Heart left ventricle (tissue), 13 donors: ENCODE data around the gene AP1G2.

Source experiments
- POLR2A ChIP-seq, 2 donors: fragments of 450-650 bp; IDR thresholded peaks; one replicate each; pipeline ENCODE4 v1.6.1; 2017; ENCODE audit warnings: antibody characterized with exemption in 2 of 2, mild to moderate bottlenecking in 2 of 2, moderate library complexity in 2 of 2
- TF ChIP-seq, protein P1 (sequence below), 12 donors: fragments of 200-600 bp; sonication (generic) in 4 of 12; IDR thresholded peaks; one replicate each; pipeline versions ENCODE4 v1.5.0 to v1.8.0; 2018 to 2022; ENCODE audit warnings: antibody characterized with exemption in 12 of 12, mild to moderate bottlenecking in 5 of 12
- donor health status: ischemic (EF 13 %, LVEDD 7.1; RV severe dilation, severe dysfunction).
- donor health status: DM: no; HTN: yes; CAD: no.
- donor health status: DM: no; HTN: no; CAD: no.
- donor health status: ischemic (EF 25% LVEDD 6.9; RV normal size, moderate dysfunction).
- donor health status: ischemic (EF 25% LVEDD 5.7; RV mildly dilated, moderate dysfunction).
- donor health status: ischemic (EF 35%, LVEDD 5.7; RV mildly dilated, moderate dysfunction).
- donor health status: nonischemic (EF 11% LVEDD 7.7; RV severe dilation, severe dysfunction).
- donor health status: DM: yes; HTN: yes; CAD: no.
- donor health status: PGD.
- donor health status: ischemic (EF 29% LVEDD 5.4; RV normal size, mild dysfunction).
- donor health status: nonischemic (EF 23%, LVEDD 6.1; RV moderate dilation, normal function).

DNA sequence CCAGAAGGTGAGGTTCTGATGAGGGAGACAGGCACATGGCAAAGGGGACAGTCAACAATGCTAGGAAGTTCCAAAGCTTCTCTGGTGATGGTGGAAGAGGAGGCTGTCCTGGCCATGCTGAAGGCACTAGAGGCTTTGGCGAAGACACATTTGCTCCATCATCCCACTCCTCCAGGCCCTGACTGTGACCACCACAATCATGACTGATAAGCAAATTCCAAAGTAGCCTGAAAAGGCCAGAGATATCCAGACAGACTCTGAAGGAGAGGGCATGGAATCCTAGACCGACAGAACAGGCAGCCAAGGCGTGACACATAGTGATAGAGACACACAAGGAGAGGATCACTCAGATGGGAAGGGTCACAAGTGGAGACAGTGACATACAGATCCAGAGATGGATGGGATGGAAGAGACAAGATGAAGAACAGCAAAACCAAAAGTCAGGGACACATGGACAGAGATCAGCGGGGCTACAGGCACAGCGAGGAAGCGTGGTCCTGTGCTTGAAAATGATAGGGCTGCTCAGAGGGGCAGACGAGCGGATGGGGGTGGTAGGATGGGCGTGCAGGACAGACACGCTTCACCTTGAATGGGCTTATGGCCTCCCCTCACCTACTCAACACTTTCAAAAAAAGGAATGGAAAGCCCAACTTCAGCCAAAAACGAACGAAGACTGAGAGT, 17.3 kb downstream of the AP1G2 start:
- TF ChIP-seq, protein P1, sequence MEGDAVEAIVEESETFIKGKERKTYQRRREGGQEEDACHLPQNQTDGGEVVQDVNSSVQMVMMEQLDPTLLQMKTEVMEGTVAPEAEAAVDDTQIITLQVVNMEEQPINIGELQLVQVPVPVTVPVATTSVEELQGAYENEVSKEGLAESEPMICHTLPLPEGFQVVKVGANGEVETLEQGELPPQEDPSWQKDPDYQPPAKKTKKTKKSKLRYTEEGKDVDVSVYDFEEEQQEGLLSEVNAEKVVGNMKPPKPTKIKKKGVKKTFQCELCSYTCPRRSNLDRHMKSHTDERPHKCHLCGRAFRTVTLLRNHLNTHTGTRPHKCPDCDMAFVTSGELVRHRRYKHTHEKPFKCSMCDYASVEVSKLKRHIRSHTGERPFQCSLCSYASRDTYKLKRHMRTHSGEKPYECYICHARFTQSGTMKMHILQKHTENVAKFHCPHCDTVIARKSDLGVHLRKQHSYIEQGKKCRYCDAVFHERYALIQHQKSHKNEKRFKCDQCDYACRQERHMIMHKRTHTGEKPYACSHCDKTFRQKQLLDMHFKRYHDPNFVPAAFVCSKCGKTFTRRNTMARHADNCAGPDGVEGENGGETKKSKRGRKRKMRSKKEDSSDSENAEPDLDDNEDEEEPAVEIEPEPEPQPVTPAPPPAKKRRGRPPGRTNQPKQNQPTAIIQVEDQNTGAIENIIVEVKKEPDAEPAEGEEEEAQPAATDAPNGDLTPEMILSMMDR (IDR thresholded peaks at IDR 0.05) = no peak
- TF ChIP-seq POLR2A (IDR thresholded peaks at IDR 0.05) = no peak
